ENCODE results near the gene ZNF451. TPM values are rescaled to one million over a fixed set of nuclear protein-coding genes. Genes with fewer than 3 reads are reported as not detected.

The ZNF451 gene
- total RNA-seq, 1 donor from 2014 or later, result 69.3 TPM

GRCh38 chr6:57147955-57148858, 58.2 kb downstream of the ZNF451 start:
- Histone ChIP-seq H3K9ac (ENCODE audit: low read length) (peak overlapping the region; percentile 2), H3K27ac (ENCODE audit: low read depth, low read length) (peak overlapping the region; percentile 12), H3K4me2 (ENCODE audit: low read length) (peak overlapping the region; percentile 58), H3K27me3 (ENCODE audit: insufficient read depth, low read length) (no peaks in the 10 kb centered on the region), H3K9me3 (ENCODE audit: insufficient read depth, low read depth, low read length) (no peaks in the 10 kb centered on the region), H2AFZ (ENCODE audit: low read depth, low read length) (no peak overlapping the region), H3K79me2 (ENCODE audit: insufficient read depth, low read length) (no peaks in the 10 kb centered on the region), H3K4me1 (ENCODE audit: insufficient read depth, low read length) (peaks cover 12% of the 10 kb centered on the region), H3K36me3 (ENCODE audit: insufficient read depth, low read length) (peaks cover 21% of the 10 kb centered on the region), H4K20me1 (ENCODE audit: insufficient read depth, low read length) (no peaks in the 10 kb centered on the region), H3K4me3 (ENCODE audit: insufficient read depth, low read depth, low read length) (no peak overlapping the region)
- Mint-ChIP-seq H3K4me1 (ENCODE audit: low read depth, unreplicated experiment) (peaks cover 8% of the 10 kb centered on the region), H3K27me3 (ENCODE audit: low read depth, unreplicated experiment) (no peaks in the 10 kb centered on the region), H3K27ac (ENCODE audit: unreplicated experiment) (no peak overlapping the region), H3K4me3 (ENCODE audit: unreplicated experiment) (no peak overlapping the region), H3K36me3 (ENCODE audit: low read depth, unreplicated experiment) (peaks cover 13% of the 10 kb centered on the region), H3K9me3 (ENCODE audit: unreplicated experiment) (no peaks in the 10 kb centered on the region)
- DNase-seq (ENCODE audit: low read depth) (peak; percentile 19), FAIRE-seq (no peak)
- TF ChIP-seq EZH2 (IDR thresholded peaks at IDR 0.05; ENCODE audit: insufficient read depth, low read length) (no peak), CTCF (IDR thresholded peaks at IDR 0.05; ENCODE audit: insufficient read depth, low read depth, low read length) (no peak)

GRCh38 chr6:57158658-57159057, 68.7 kb downstream of the ZNF451 start:
- no peak overlapping the region for H3K9ac ChIP-seq (ENCODE audit: low read length)
- no peaks in the 10 kb centered on the region for H3K27me3 Mint-ChIP-seq (ENCODE audit: low read depth, unreplicated experiment)
- H3K27me3 ChIP-seq (ENCODE audit: insufficient read depth, low read length), result no peaks in the 10 kb centered on the region
- peaks cover 9% of the 10 kb centered on the region for H3K36me3 ChIP-seq (ENCODE audit: insufficient read depth, low read length)
- no peaks in the 10 kb centered on the region for H4K20me1 ChIP-seq (ENCODE audit: insufficient read depth, low read length)
- no peaks in the 10 kb centered on the region for H3K9me3 Mint-ChIP-seq (ENCODE audit: unreplicated experiment)
- no peak overlapping the region for H2AFZ ChIP-seq (ENCODE audit: low read depth, low read length)
- H3K79me2 ChIP-seq (ENCODE audit: insufficient read depth, low read length), result no peaks in the 10 kb centered on the region
- DNase-seq (ENCODE audit: low read depth), result no peak
- peak; percentile 37 for FAIRE-seq
- H3K4me3 Mint-ChIP-seq (ENCODE audit: unreplicated experiment), result no peak overlapping the region
- TF ChIP-seq EZH2 (IDR thresholded peaks at IDR 0.05; ENCODE audit: insufficient read depth, low read length) (no peak), CTCF (IDR thresholded peaks at IDR 0.05; ENCODE audit: insufficient read depth, low read depth, low read length) (no peak)
- peaks cover 2% of the 10 kb centered on the region for H3K36me3 Mint-ChIP-seq (ENCODE audit: low read depth, unreplicated experiment)
- H3K4me2 ChIP-seq (ENCODE audit: low read length), result no peak overlapping the region
- no peaks in the 10 kb centered on the region for H3K4me1 ChIP-seq (ENCODE audit: insufficient read depth, low read length)
- H3K27ac Mint-ChIP-seq (ENCODE audit: unreplicated experiment), result no peak overlapping the region
- H3K4me1 Mint-ChIP-seq (ENCODE audit: low read depth, unreplicated experiment), result peaks cover 6% of the 10 kb centered on the region
- H3K4me3 ChIP-seq (ENCODE audit: insufficient read depth, low read depth, low read length), result no peak overlapping the region
- no peaks in the 10 kb centered on the region for H3K9me3 ChIP-seq (ENCODE audit: insufficient read depth, low read depth, low read length)
- no peak overlapping the region for H3K27ac ChIP-seq (ENCODE audit: low read depth, low read length)

GRCh38 chr6:57159127-57159526, 69.1 kb downstream of the ZNF451 start:
- no peak overlapping the region for H3K27ac ChIP-seq (ENCODE audit: low read depth, low read length)
- no peaks in the 10 kb centered on the region for H3K79me2 ChIP-seq (ENCODE audit: insufficient read depth, low read length)
- Mint-ChIP-seq H3K36me3 (ENCODE audit: low read depth, unreplicated experiment) (peaks cover 4% of the 10 kb centered on the region), H3K4me1 (ENCODE audit: low read depth, unreplicated experiment) (peaks cover 6% of the 10 kb centered on the region), H3K4me3 (ENCODE audit: unreplicated experiment) (no peak overlapping the region), H3K9me3 (ENCODE audit: unreplicated experiment) (no peaks in the 10 kb centered on the region), H3K27ac (ENCODE audit: unreplicated experiment) (no peak overlapping the region), H3K27me3 (ENCODE audit: low read depth, unreplicated experiment) (no peaks in the 10 kb centered on the region)
- H3K27me3 ChIP-seq (ENCODE audit: insufficient read depth, low read length), result no peaks in the 10 kb centered on the region
- no peak overlapping the region for H3K4me2 ChIP-seq (ENCODE audit: low read length)
- no peaks in the 10 kb centered on the region for H4K20me1 ChIP-seq (ENCODE audit: insufficient read depth, low read length)
- no peak for TF ChIP-seq EZH2 (IDR thresholded peaks at IDR 0.05; ENCODE audit: insufficient read depth, low read length)
- TF ChIP-seq CTCF (IDR thresholded peaks at IDR 0.05; ENCODE audit: insufficient read depth, low read depth, low read length), result no peak
- H3K9ac ChIP-seq (ENCODE audit: low read length), result no peak overlapping the region
- H3K4me3 ChIP-seq (ENCODE audit: insufficient read depth, low read depth, low read length), result no peak overlapping the region
- H3K9me3 ChIP-seq (ENCODE audit: insufficient read depth, low read depth, low read length), result no peaks in the 10 kb centered on the region
- DNase-seq (ENCODE audit: low read depth), result no peak
- H3K4me1 ChIP-seq (ENCODE audit: insufficient read depth, low read length), result no peaks in the 10 kb centered on the region
- no peak overlapping the region for H2AFZ ChIP-seq (ENCODE audit: low read depth, low read length)
- no peak for FAIRE-seq
- peaks cover 9% of the 10 kb centered on the region for H3K36me3 ChIP-seq (ENCODE audit: insufficient read depth, low read length)

All from astrocyte (in vitro differentiated cells and primary cell).